PC-3 (cell line): ENCODE results near the gene ZNF687.

Experiments
- EZH2 ChIP-seq: fragments of 300-600 bp; sonication (generic); IDR thresholded peaks from one replicate; pipeline ENCODE4 v1.6.1; 2017; ENCODE audit warnings: antibody characterized with exemption, mild to moderate bottlenecking, low read length; ENCODE audit not compliant: unreplicated experiment
- EZH2phosphoT487 ChIP-seq: fragments of 300-600 bp; sonication (generic); IDR thresholded peaks from 2 replicates; pipeline ENCODE4 v1.6.1; 2018; ENCODE audit warnings: mild to moderate bottlenecking, antibody characterized with exemption, low read length, borderline replicate concordance
- TF ChIP-seq, protein P1 (sequence below): fragments of 300-600 bp; sonication (generic); conservative IDR thresholded peaks from 2 replicates; pipeline ENCODE4 v1.5.1; 2017; ENCODE audit warnings: antibody characterized with exemption, low read depth, mild to moderate bottlenecking, low read length

DNA sequence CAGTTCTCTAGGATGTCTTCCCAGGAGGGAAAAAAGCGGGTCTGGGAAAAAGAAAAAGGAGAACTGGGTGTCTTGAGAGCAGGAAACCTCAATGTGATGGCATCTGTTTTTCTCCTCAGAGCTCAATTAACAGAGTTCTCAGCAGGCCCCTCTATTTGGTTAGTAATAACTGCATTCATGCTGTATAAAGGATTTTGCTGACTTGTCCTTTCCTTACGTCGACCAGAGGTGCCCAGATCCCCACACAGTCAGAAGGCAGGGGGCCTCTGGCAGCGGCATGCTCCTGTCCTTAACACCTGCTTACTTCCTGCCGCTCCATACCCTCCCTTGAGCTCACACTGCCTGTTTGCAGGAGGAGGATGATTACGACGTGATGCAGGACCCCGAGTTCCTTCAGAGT lies 15.3 kb upstream of the ZNF687 start:
- TF ChIP-seq, protein P1, sequence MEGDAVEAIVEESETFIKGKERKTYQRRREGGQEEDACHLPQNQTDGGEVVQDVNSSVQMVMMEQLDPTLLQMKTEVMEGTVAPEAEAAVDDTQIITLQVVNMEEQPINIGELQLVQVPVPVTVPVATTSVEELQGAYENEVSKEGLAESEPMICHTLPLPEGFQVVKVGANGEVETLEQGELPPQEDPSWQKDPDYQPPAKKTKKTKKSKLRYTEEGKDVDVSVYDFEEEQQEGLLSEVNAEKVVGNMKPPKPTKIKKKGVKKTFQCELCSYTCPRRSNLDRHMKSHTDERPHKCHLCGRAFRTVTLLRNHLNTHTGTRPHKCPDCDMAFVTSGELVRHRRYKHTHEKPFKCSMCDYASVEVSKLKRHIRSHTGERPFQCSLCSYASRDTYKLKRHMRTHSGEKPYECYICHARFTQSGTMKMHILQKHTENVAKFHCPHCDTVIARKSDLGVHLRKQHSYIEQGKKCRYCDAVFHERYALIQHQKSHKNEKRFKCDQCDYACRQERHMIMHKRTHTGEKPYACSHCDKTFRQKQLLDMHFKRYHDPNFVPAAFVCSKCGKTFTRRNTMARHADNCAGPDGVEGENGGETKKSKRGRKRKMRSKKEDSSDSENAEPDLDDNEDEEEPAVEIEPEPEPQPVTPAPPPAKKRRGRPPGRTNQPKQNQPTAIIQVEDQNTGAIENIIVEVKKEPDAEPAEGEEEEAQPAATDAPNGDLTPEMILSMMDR, result no peak
- no peak for TF ChIP-seq EZH2
- no peak for TF ChIP-seq EZH2phosphoT487
